ENCODE measurements around the gene SPG11. TPM values are rescaled to one million over a fixed set of nuclear protein-coding genes. Genes with fewer than 3 reads are reported as not detected.
"Not testable (repeated sequence)": the region's sequence is repeated elsewhere in the genome, so short reads cannot be mapped to it uniquely, and the experiment has no call there.

The SPG11 gene
- polyA plus RNA-seq, 4 donors: 33.5 to 63.8 (median 34.7) TPM

GRCh38 chr15:44706946-44707636 is 43.6 kb upstream of the SPG11 start:
- H3K27me3 ChIP-seq (ENCODE audit: control insufficient read depth in 3 of 3, insufficient read depth in 3 of 3, low read length in 3 of 3): no peaks in the 10 kb centered on the region
- FAIRE-seq (no peak), DNase-seq (peak; percentile 91 to 99)
- peak overlapping the region; percentile 84 to 99 (median 89) for H3K27ac ChIP-seq (ENCODE audit: low read depth in 1 of 3, low read length in 2 of 3)
- no peak overlapping the region for H3K4me3 ChIP-seq (ENCODE audit: low read depth in 1 of 3, low read length in 3 of 3)
- H3K4me1 ChIP-seq (ENCODE audit: control insufficient read depth in 3 of 3, insufficient read depth in 2 of 3, low read depth in 1 of 3, low read length in 2 of 3): peaks cover 0 to 30% (median 7%) of the 10 kb centered on the region in 3 donors
- 51 to 74% (median 66%) methylated on average over 2 of the region's 2 CpGs for WGBS, 3 donors
- peaks cover 0 to 2% (median 0%) of the 10 kb centered on the region in 3 donors for H3K36me3 ChIP-seq (ENCODE audit: control insufficient read depth in 3 of 3, insufficient read depth in 2 of 3, low read depth in 1 of 3, low read length in 3 of 3)
- no peaks in the 10 kb centered on the region for H3K9me3 ChIP-seq (ENCODE audit: control insufficient read depth in 2 of 2, insufficient read depth in 1 of 2, low read depth in 1 of 2, low read length in 1 of 2)

- peak overlapping the region; percentile 84 to 99 (median 89) for H3K27ac ChIP-seq (ENCODE audit: low read depth in 1 of 3, low read length in 2 of 3)
- H3K4me3 ChIP-seq (ENCODE audit: low read depth in 1 of 3, low read length in 3 of 3): no peak overlapping the region
- H3K4me1 ChIP-seq (ENCODE audit: control insufficient read depth in 3 of 3, insufficient read depth in 2 of 3, low read depth in 1 of 3, low read length in 2 of 3): peaks cover 0 to 30% (median 7%) of the 10 kb centered on the region in 3 donors
- no peaks in the 10 kb centered on the region for H3K27me3 ChIP-seq (ENCODE audit: control insufficient read depth in 3 of 3, insufficient read depth in 3 of 3, low read length in 3 of 3)
- 96 to 97% (median 97%) methylated on average over 2 of the region's 2 CpGs for WGBS, 3 donors
- no peaks in the 10 kb centered on the region for H3K9me3 ChIP-seq (ENCODE audit: control insufficient read depth in 2 of 2, insufficient read depth in 1 of 2, low read depth in 1 of 2, low read length in 1 of 2)
- FAIRE-seq (no peak), DNase-seq (no peak)
- H3K36me3 ChIP-seq (ENCODE audit: control insufficient read depth in 3 of 3, insufficient read depth in 2 of 3, low read depth in 1 of 3, low read length in 3 of 3): peaks cover 0 to 2% (median 0%) of the 10 kb centered on the region in 3 donors
Measured at GRCh38 chr15:44706401-44706800, 42.9 kb upstream of the SPG11 start.

DNA sequence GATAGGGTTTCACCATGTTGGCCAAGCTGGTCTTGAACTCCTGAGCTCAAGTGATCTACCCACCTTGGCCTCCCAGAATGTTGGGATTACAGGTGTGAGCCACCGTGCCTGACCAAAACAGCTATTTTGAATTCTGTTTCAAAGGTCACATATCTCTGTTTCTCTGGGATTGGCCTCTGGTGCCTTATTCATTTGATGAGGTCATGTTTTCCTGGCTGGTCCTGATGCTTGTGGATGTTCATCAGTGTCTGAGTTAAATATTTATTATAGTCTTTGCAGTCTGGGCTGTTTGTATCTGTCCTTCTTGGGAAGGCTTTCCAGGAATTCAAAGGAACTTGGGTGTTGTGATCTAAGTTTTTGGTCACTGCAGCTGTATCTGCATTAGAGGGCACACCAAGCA is 42.5 kb upstream of the SPG11 start:
- DNase-seq (no peak), FAIRE-seq (no peak)
- Histone ChIP-seq H3K27ac (ENCODE audit: low read depth in 1 of 3, low read length in 2 of 3) (peak overlapping the region in 2 of 3 donors; percentile 89 to 99), H3K4me3 (ENCODE audit: low read depth in 1 of 3, low read length in 3 of 3) (no peak overlapping the region), H3K4me1 (ENCODE audit: control insufficient read depth in 3 of 3, insufficient read depth in 2 of 3, low read depth in 1 of 3, low read length in 2 of 3) (peaks cover 0 to 30% (median 7%) of the 10 kb centered on the region in 3 donors), H3K9me3 (ENCODE audit: control insufficient read depth in 2 of 2, insufficient read depth in 1 of 2, low read depth in 1 of 2, low read length in 1 of 2) (no peaks in the 10 kb centered on the region), H3K36me3 (ENCODE audit: control insufficient read depth in 3 of 3, insufficient read depth in 2 of 3, low read depth in 1 of 3, low read length in 3 of 3) (peaks cover 0 to 2% (median 0%) of the 10 kb centered on the region in 3 donors), H3K27me3 (ENCODE audit: control insufficient read depth in 3 of 3, insufficient read depth in 3 of 3, low read length in 3 of 3) (no peaks in the 10 kb centered on the region)
- 28 to 64% (median 43%) methylated on average over 1 of the region's 1 CpG for whole genome bisulfite sequencing, 3 donors

- not testable (repeated sequence) for H3K27me3 ChIP-seq (ENCODE audit: control insufficient read depth in 3 of 3, insufficient read depth in 3 of 3, low read length in 3 of 3); H3K36me3 ChIP-seq (ENCODE audit: control insufficient read depth in 3 of 3, insufficient read depth in 2 of 3, low read depth in 1 of 3, low read length in 3 of 3); FAIRE-seq; H3K9me3 ChIP-seq (ENCODE audit: control insufficient read depth in 2 of 2, insufficient read depth in 1 of 2, low read depth in 1 of 2, low read length in 1 of 2); H3K4me3 ChIP-seq (ENCODE audit: low read depth in 1 of 3, low read length in 3 of 3); H3K4me1 ChIP-seq (ENCODE audit: control insufficient read depth in 3 of 3, insufficient read depth in 2 of 3, low read depth in 1 of 3, low read length in 2 of 3); DNase-seq; H3K27ac ChIP-seq (ENCODE audit: low read depth in 1 of 3, low read length in 2 of 3)
Measured at GRCh38 chr15:44700676-44701075, 37.2 kb upstream of the SPG11 start.

- H3K36me3 ChIP-seq (ENCODE audit: control insufficient read depth in 3 of 3, insufficient read depth in 2 of 3, low read depth in 1 of 3, low read length in 3 of 3): no peaks in the 10 kb centered on the region
- DNase-seq: no peak
- no peaks in the 10 kb centered on the region for H3K4me1 ChIP-seq (ENCODE audit: control insufficient read depth in 3 of 3, insufficient read depth in 2 of 3, low read depth in 1 of 3, low read length in 2 of 3)
- FAIRE-seq: no peak
- no peaks in the 10 kb centered on the region for H3K27me3 ChIP-seq (ENCODE audit: control insufficient read depth in 3 of 3, insufficient read depth in 3 of 3, low read length in 3 of 3)
- WGBS, 3 donors: 87 to 94% (median 91%) methylated on average over 2 of the region's 2 CpGs
- H3K9me3 ChIP-seq (ENCODE audit: control insufficient read depth in 2 of 2, insufficient read depth in 1 of 2, low read depth in 1 of 2, low read length in 1 of 2): peaks cover 0 to 2% of the 10 kb centered on the region in 2 donors
- H3K27ac ChIP-seq (ENCODE audit: low read depth in 1 of 3, low read length in 2 of 3): no peak overlapping the region
- no peak overlapping the region for H3K4me3 ChIP-seq (ENCODE audit: low read depth in 1 of 3, low read length in 3 of 3)
Measured at GRCh38 chr15:44698641-44699040, 35.2 kb upstream of the SPG11 start.

- FAIRE-seq (no peak), DNase-seq (no peak)
- H3K4me3 ChIP-seq (ENCODE audit: low read depth in 1 of 3, low read length in 3 of 3): no peak overlapping the region
- H3K27ac ChIP-seq (ENCODE audit: low read depth in 1 of 3, low read length in 2 of 3): no peak overlapping the region
- H3K4me1 ChIP-seq (ENCODE audit: control insufficient read depth in 3 of 3, insufficient read depth in 2 of 3, low read depth in 1 of 3, low read length in 2 of 3): no peaks in the 10 kb centered on the region
- no peaks in the 10 kb centered on the region for H3K27me3 ChIP-seq (ENCODE audit: control insufficient read depth in 3 of 3, insufficient read depth in 3 of 3, low read length in 3 of 3)
- H3K9me3 ChIP-seq (ENCODE audit: control insufficient read depth in 2 of 2, insufficient read depth in 1 of 2, low read depth in 1 of 2, low read length in 1 of 2): peaks cover 0 to 2% of the 10 kb centered on the region in 2 donors
- H3K36me3 ChIP-seq (ENCODE audit: control insufficient read depth in 3 of 3, insufficient read depth in 2 of 3, low read depth in 1 of 3, low read length in 3 of 3): no peaks in the 10 kb centered on the region
Measured at GRCh38 chr15:44697014-44697413, 33.6 kb upstream of the SPG11 start.

- Histone ChIP-seq H3K27ac (ENCODE audit: low read depth in 1 of 3, low read length in 2 of 3) (no peak overlapping the region), H3K4me1 (ENCODE audit: control insufficient read depth in 3 of 3, insufficient read depth in 2 of 3, low read depth in 1 of 3, low read length in 2 of 3) (no peaks in the 10 kb centered on the region), H3K9me3 (ENCODE audit: control insufficient read depth in 2 of 2, insufficient read depth in 1 of 2, low read depth in 1 of 2, low read length in 1 of 2) (peaks cover 0 to 2% of the 10 kb centered on the region in 2 donors), H3K36me3 (ENCODE audit: control insufficient read depth in 3 of 3, insufficient read depth in 2 of 3, low read depth in 1 of 3, low read length in 3 of 3) (no peaks in the 10 kb centered on the region), H3K27me3 (ENCODE audit: control insufficient read depth in 3 of 3, insufficient read depth in 3 of 3, low read length in 3 of 3) (no peaks in the 10 kb centered on the region), H3K4me3 (ENCODE audit: low read depth in 1 of 3, low read length in 3 of 3) (no peak overlapping the region)
- WGBS, 3 donors: 62 to 93% (median 88%) methylated on average over 3 of the region's 3 CpGs
- FAIRE-seq (no peak), DNase-seq (no peak)
Measured at GRCh38 chr15:44695294-44695693, 31.8 kb upstream of the SPG11 start.

DNA sequence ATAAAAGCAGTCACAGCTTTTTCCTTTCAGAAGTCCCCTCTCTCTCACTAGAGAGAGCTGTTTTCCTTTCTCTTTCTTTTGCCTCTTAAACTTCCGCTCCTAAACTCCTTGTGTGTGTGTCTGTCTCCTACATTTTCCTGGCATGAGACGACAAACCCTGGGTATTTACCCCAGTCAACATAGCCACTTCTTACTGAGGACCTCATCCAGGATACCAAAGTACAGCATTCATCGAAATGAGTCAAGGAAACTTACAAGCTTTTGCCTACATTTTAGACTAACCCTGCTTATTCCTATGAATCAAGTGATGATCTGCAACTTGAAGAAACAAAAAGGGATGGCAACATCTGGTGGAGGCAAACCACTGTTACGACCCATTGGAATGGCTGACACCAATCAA is 31.0 kb upstream of the SPG11 start:
- H3K27ac ChIP-seq (ENCODE audit: low read depth in 1 of 3, low read length in 2 of 3): no peak overlapping the region
- H3K9me3 ChIP-seq (ENCODE audit: control insufficient read depth in 2 of 2, insufficient read depth in 1 of 2, low read depth in 1 of 2, low read length in 1 of 2): no peaks in the 10 kb centered on the region
- no peaks in the 10 kb centered on the region for H3K27me3 ChIP-seq (ENCODE audit: control insufficient read depth in 3 of 3, insufficient read depth in 3 of 3, low read length in 3 of 3)
- no peaks in the 10 kb centered on the region for H3K4me1 ChIP-seq (ENCODE audit: control insufficient read depth in 3 of 3, insufficient read depth in 2 of 3, low read depth in 1 of 3, low read length in 2 of 3)
- FAIRE-seq (no peak), DNase-seq (no peak)
- H3K36me3 ChIP-seq (ENCODE audit: control insufficient read depth in 3 of 3, insufficient read depth in 2 of 3, low read depth in 1 of 3, low read length in 3 of 3): no peaks in the 10 kb centered on the region
- 77 to 94% (median 92%) methylated on average over 4 of the region's 4 CpGs for WGBS, 3 donors
- H3K4me3 ChIP-seq (ENCODE audit: low read depth in 1 of 3, low read length in 3 of 3): no peak overlapping the region

- no peak overlapping the region for H3K27ac ChIP-seq (ENCODE audit: low read depth in 1 of 3, low read length in 2 of 3)
- H3K4me1 ChIP-seq (ENCODE audit: control insufficient read depth in 3 of 3, insufficient read depth in 2 of 3, low read depth in 1 of 3, low read length in 2 of 3): no peaks in the 10 kb centered on the region
- DNase-seq: no peak
- no peaks in the 10 kb centered on the region for H3K9me3 ChIP-seq (ENCODE audit: control insufficient read depth in 2 of 2, insufficient read depth in 1 of 2, low read depth in 1 of 2, low read length in 1 of 2)
- no peak overlapping the region for H3K4me3 ChIP-seq (ENCODE audit: low read depth in 1 of 3, low read length in 3 of 3)
- WGBS, 3 donors: 96 to 100% (median 96%) methylated on average over 1 of the region's 1 CpG
- H3K36me3 ChIP-seq (ENCODE audit: control insufficient read depth in 3 of 3, insufficient read depth in 2 of 3, low read depth in 1 of 3, low read length in 3 of 3): no peaks in the 10 kb centered on the region
- no peaks in the 10 kb centered on the region for H3K27me3 ChIP-seq (ENCODE audit: control insufficient read depth in 3 of 3, insufficient read depth in 3 of 3, low read length in 3 of 3)
- FAIRE-seq: no peak
Measured at GRCh38 chr15:44692659-44693058, 29.2 kb upstream of the SPG11 start.

Data from small intestine (tissue), 7 donors.